Stimulated activated CD8-positive, alpha-beta memory T cell treated with anti-CD3 and anti-CD28 coated beads, Interleukin-15, amount 100 ng/mL, for 4 hours (primary cell): Measurements from ENCODE around the gene CCDC40.
A peak's percentile ranks its signal among the peaks of the same experiment; 100 is the strongest.

Source experiments
- DNase-seq, 2 donors: peaks; one replicate each; pipeline ENCODE4 v3.0.0-alpha.2; 2020; ENCODE audit warnings: low read depth in 2 of 2

The CCDC40 gene

GRCh38 chr17:80000981-80001775, 35.3 kb upstream of the CCDC40 start:
- DNase-seq: no peak

GRCh38 chr17:80002070-80002641, 34.3 kb upstream of the CCDC40 start:
- no peak for DNase-seq

GRCh38 chr17:80002690-80003490, 33.6 kb upstream of the CCDC40 start:
- no peak for DNase-seq

GRCh38 chr17:80003969-80004368, 32.5 kb upstream of the CCDC40 start:
- no peak for DNase-seq

- DNase-seq: peak; percentile 22 to 24
These were observed 30.8 kb upstream of the CCDC40 start for GRCh38 chr17:80005360-80006338.

- no peak for DNase-seq
These were observed 30.1 kb upstream of the CCDC40 start for GRCh38 chr17:80006339-80006720.

GRCh38 chr17:80006811-80007752, 29.4 kb upstream of the CCDC40 start:
- DNase-seq: no peak

GRCh38 chr17:80007939-80008338, 28.5 kb upstream of the CCDC40 start:
- DNase-seq: no peak

GRCh38 chr17:80008383-80008840, 28.0 kb upstream of the CCDC40 start:
- peak; percentile 39 to 50 for DNase-seq

GRCh38 chr17:80008848-80009247, 27.6 kb upstream of the CCDC40 start:
- DNase-seq: no peak

GRCh38 chr17:80009391-80010282, 26.8 kb upstream of the CCDC40 start:
- no peak for DNase-seq

- no peak for DNase-seq
These were observed 26.1 kb upstream of the CCDC40 start for GRCh38 chr17:80010283-80010858.

- DNase-seq: no peak
These were observed 24.4 kb upstream of the CCDC40 start for GRCh38 chr17:80011989-80012555.

- DNase-seq: no peak
These were observed 23.4 kb upstream of the CCDC40 start for GRCh38 chr17:80012765-80013741.

- DNase-seq: no peak
These were observed 19.0 kb upstream of the CCDC40 start for GRCh38 chr17:80017226-80018010.

GRCh38 chr17:80018917-80019651, 17.4 kb upstream of the CCDC40 start:
- DNase-seq: no peak
